Endometrial microvascular endothelial cells (primary cell): ENCODE data around the gene NLRP6. TPM values are rescaled to one million over a fixed set of nuclear protein-coding genes. Genes with fewer than 3 reads are reported as not detected.
"Not testable (repeated sequence)": the region's sequence is repeated elsewhere in the genome, so short reads cannot be mapped to it uniquely, and the experiment has no call there.

Experiments used
- in situ Hi-C: cut with HindIII; loops from 2 replicates; pipeline ENCODE4 v1.10.0; 2017; ENCODE audit warnings: low sequenced_read_pairs, low pct_unique_long_range_greater_than_20kb; ENCODE audit errors: inconsistent ontology term
- total RNA-seq: library from RNA; depleted of rRNA; stranded (reverse); fragments of >200 nt; gene quantifications from one replicate; pipeline ENCODE4 v1.2.3, GENCODE V29; 2015; ENCODE audit errors: inconsistent ontology term

Gene NLRP6
- total RNA-seq, 1 donor from 2014 or later: not detected

GRCh38 chr11:303363-303762 is 25.2 kb downstream of the NLRP6 start:
- in situ Hi-C loops: no loop called here

GRCh38 chr11:304061-304506 is 25.9 kb downstream of the NLRP6 start:
- in situ Hi-C loops: no loop called here

- in situ Hi-C loops: no loop called here
These were observed 27.0 kb downstream of the NLRP6 start for GRCh38 chr11:304915-305843.

GRCh38 chr11:305844-306211 is 27.6 kb downstream of the NLRP6 start:
- in situ Hi-C loops: no loop called here

- in situ Hi-C loops: no loop called here
These were observed 28.6 kb downstream of the NLRP6 start for GRCh38 chr11:306645-307371.

GRCh38 chr11:307766-308708 is 29.8 kb downstream of the NLRP6 start, which contains the start of gene IFITM2:
Gene IFITM2, plus strand, starts transcription at chr11:307816. Its CDS starts 377 bp downstream, at chr11:308193.
- in situ Hi-C loops: not testable (repeated sequence)

- in situ Hi-C loops: not testable (repeated sequence)
These were observed 30.8 kb downstream of the NLRP6 start for GRCh38 chr11:308740-309665.

GRCh38 chr11:309979-310572 is 31.9 kb downstream of the NLRP6 start:
- in situ Hi-C loops: not testable (repeated sequence)

GRCh38 chr11:311013-311748 is 33.0 kb downstream of the NLRP6 start:
- in situ Hi-C loops: not testable (repeated sequence)

GRCh38 chr11:312092-312816 is 34.0 kb downstream of the NLRP6 start:
- in situ Hi-C loops: no loop called here

GRCh38 chr11:313304-313786 is 35.1 kb downstream of the NLRP6 start:
- in situ Hi-C loops: no loop called here

- in situ Hi-C loops: no loop called here
These were observed 35.8 kb downstream of the NLRP6 start, which contains the start of gene IFITM1 for GRCh38 chr11:313787-314553. Gene IFITM1, plus strand, starts transcription at chr11:314040. Its CDS starts 131 bp downstream, at chr11:314171.

GRCh38 chr11:314554-314875 is 36.3 kb downstream of the NLRP6 start:
- in situ Hi-C loops: not testable (repeated sequence)

GRCh38 chr11:315051-315481 is 36.9 kb downstream of the NLRP6 start:
- in situ Hi-C loops: no loop called here

GRCh38 chr11:315516-315994 is 37.3 kb downstream of the NLRP6 start:
- in situ Hi-C loops: no loop called here
